AG04450 (cell line): Measurements from ENCODE around the gene PCSK6. TPM values are rescaled to one million over a fixed set of nuclear protein-coding genes. Genes with fewer than 3 reads are reported as not detected.
"Not testable (repeated sequence)": the region's sequence is repeated elsewhere in the genome, so short reads cannot be mapped to it uniquely, and the experiment has no call there.

Experiments
- CTCF ChIA-PET: fragments of 300-600, 350-600 bp; formaldehyde crosslinking; extraction: SDS; loops from one replicate; lab custom pipeline; 2022; ENCODE audit warnings: antibody characterized with exemption, inconsistent platforms; lab: Charles Lee
- POLR2A ChIA-PET: fragments of 350-600 bp; formaldehyde crosslinking; extraction: SDS; loops from one replicate; lab custom pipeline; 2021; ENCODE audit warnings: antibody characterized with exemption, inconsistent platforms; lab: Yijun Ruan, JAX
- DNase-seq: peaks from one replicate; pipeline ENCODE4 v3.0.0-alpha.2; 2011; ENCODE audit warnings: low read depth, low spot score
- H3K27ac ChIP-seq: one replicate; pipeline ENCODE4 v1.5.1; 2012; ENCODE audit warnings: low read depth, low read length, control low read depth
- H3K27me3 ChIP-seq: one replicate; pipeline ENCODE4 v1.6.0; 2012; ENCODE audit warnings: low read length; ENCODE audit not compliant: control insufficient read depth, insufficient read depth
- H3K4me3 ChIP-seq: 2 replicates; pipeline ENCODE4 v1.5.1; 2011; ENCODE audit warnings: mild to moderate bottlenecking, low read depth, low read length, control low read depth
- H3K9me3 ChIP-seq: 2 replicates; pipeline ENCODE4 v1.5.1; 2012; ENCODE audit warnings: low read length; ENCODE audit not compliant: control insufficient read depth, insufficient read depth
- CTCF ChIP-seq: IDR thresholded peaks from 2 replicates; pipeline ENCODE4 v1.5.1; 2011; ENCODE audit warnings: low read depth, low read length, control low read depth, inconsistent platforms
- polyA plus RNA-seq: library from polyadenylated mRNA; depleted of rRNA; stranded (reverse); fragments of >200 nt; gene quantifications from 2 replicates; pipeline ENCODE4 v1.2.3, GENCODE V29; 2011

Gene PCSK6
- polyA plus RNA-seq, 1 experiment: 0.06 TPM

GRCh38 chr15:101427606-101428487 is 61.7 kb downstream of the PCSK6 start:
- DNase-seq: no peak
- H3K4me3 ChIP-seq: no peak overlapping the region
- TF ChIP-seq CTCF: no peak
- no peaks in the 10 kb centered on the region; the same call in 1 of the 2 replicates for H3K9me3 ChIP-seq
- ChIA-PET POLR2A (no interaction called here), CTCF (no interaction called here)
- peaks cover 3% of the 10 kb centered on the region for H3K27me3 ChIP-seq
- no peak overlapping the region for H3K27ac ChIP-seq

- H3K9me3 ChIP-seq: no peaks in the 10 kb centered on the region; the same call in 1 of the 2 replicates
- no peak overlapping the region for H3K4me3 ChIP-seq
- no peak for DNase-seq
- no peak overlapping the region for H3K27ac ChIP-seq
- ChIA-PET CTCF (no interaction called here), POLR2A (no interaction called here)
- peaks cover 3% of the 10 kb centered on the region for H3K27me3 ChIP-seq
- TF ChIP-seq CTCF: no peak
These were observed 62.7 kb downstream of the PCSK6 start for GRCh38 chr15:101426761-101427333.

GRCh38 chr15:101425787-101426365 is 63.6 kb downstream of the PCSK6 start:
- no peak for DNase-seq
- H3K27me3 ChIP-seq: peaks cover 3% of the 10 kb centered on the region
- no peak overlapping the region for H3K4me3 ChIP-seq
- H3K9me3 ChIP-seq: no peaks in the 10 kb centered on the region; the same call in 1 of the 2 replicates
- CTCF ChIA-PET: no interaction called here
- POLR2A ChIA-PET: no interaction called here
- no peak overlapping the region for H3K27ac ChIP-seq
- TF ChIP-seq CTCF: no peak

- ChIA-PET CTCF (no interaction called here), POLR2A (no interaction called here)
- Histone ChIP-seq H3K9me3 (no peaks in the 10 kb centered on the region; the same call in 1 of the 2 replicates), H3K27me3 (peaks cover 3% of the 10 kb centered on the region), H3K27ac (no peak overlapping the region), H3K4me3 (no peak overlapping the region)
- no peak for TF ChIP-seq CTCF
- no peak for DNase-seq
These were observed 64.5 kb downstream of the PCSK6 start for GRCh38 chr15:101424984-101425383.

- Histone ChIP-seq H3K27ac (no peak overlapping the region), H3K9me3 (no peaks in the 10 kb centered on the region), H3K4me3 (no peak overlapping the region), H3K27me3 (no peaks in the 10 kb centered on the region)
- ChIA-PET CTCF (no interaction called here), POLR2A (no interaction called here)
- DNase-seq: no peak
- TF ChIP-seq CTCF: no peak
These were observed 69.3 kb downstream of the PCSK6 start for GRCh38 chr15:101420232-101420631.

GRCh38 chr15:101416475-101416874 is 73.0 kb downstream of the PCSK6 start:
- H3K27me3 ChIP-seq, DNase-seq, CTCF ChIA-PET, H3K27ac ChIP-seq, H3K4me3 ChIP-seq, H3K9me3 ChIP-seq, POLR2A ChIA-PET: not testable (repeated sequence)
